ENCODE measurements around the gene MTFP1. TPM values are rescaled to one million over a fixed set of nuclear protein-coding genes. Genes with fewer than 3 reads are reported as not detected.

Gene MTFP1
- total and polyA plus RNA-seq, 10 donors: 9.9 to 36.8 (median 19.9) TPM

DNA sequence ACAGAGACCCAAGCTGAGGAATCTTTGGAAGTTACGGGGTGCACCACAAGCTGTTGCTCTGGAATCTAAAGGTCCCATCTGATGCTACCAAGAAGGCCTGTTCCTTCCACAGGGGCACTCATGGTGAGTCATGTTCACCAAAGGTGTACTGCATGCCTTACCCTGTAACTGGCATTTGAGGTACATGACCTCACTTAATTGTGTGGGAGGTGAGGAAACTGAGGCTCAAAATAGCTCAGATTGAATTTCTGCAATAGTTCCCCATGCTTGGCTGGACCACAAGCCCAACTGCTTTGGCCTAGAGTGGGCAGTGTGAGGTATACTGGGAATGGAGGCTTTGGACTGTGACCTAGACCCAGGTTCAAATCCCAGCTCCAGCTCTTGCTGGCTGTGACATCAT lies 8.2 kb downstream of the MTFP1 start:
- H3K4me3 ChIP-seq: no peak overlapping the region
- 91 to 100% (median 97%) methylated on average over 1 of the region's 1 CpG; no CpG with 5 or more reads in 1 of the 5 donors for WGBS, 5 donors
- H3K4me1 ChIP-seq: peaks cover 0 to 10% (median 0%) of the 10 kb centered on the region in 6 donors
- no peak overlapping the region for H3K27ac ChIP-seq
- TF ChIP-seq POLR2A (IDR thresholded peaks at IDR 0.05) (no peak), CTCF (IDR thresholded peaks at IDR 0.05 in 8 of 11, conservative IDR thresholded peaks at IDR 0.05 in 3 of 11) (no peak), POLR2AphosphoS5 (IDR thresholded peaks at IDR 0.05) (no peak)
- H3K9me3 ChIP-seq: peaks cover 0 to 19% (median 14%) of the 10 kb centered on the region in 8 donors
- peaks cover 0 to 13% (median 4%) of the 10 kb centered on the region in 6 donors for H3K36me3 ChIP-seq
- peaks cover 0 to 9% (median 0%) of the 10 kb centered on the region in 7 donors for H3K27me3 ChIP-seq (replicated peaks in 1 of 7)
- intact Hi-C loops (cut with DNase I; ENCODE audit: low total_unique reads): no loop called here
- no peak for DNase-seq

GRCh38 chr22:30434843-30435242 lies 9.3 kb downstream of the MTFP1 start:
- Histone ChIP-seq H3K9me3 (peaks cover 0 to 19% (median 14%) of the 10 kb centered on the region in 8 donors), H3K36me3 (peaks cover 0 to 3% (median 0%) of the 10 kb centered on the region in 6 donors), H3K4me1 (peaks cover 0 to 10% (median 0%) of the 10 kb centered on the region in 6 donors), H3K27me3 (replicated peaks in 1 of 7) (peaks cover 0 to 20% (median 0%) of the 10 kb centered on the region in 7 donors), H3K27ac (peak overlapping the region; percentile 76 to 93 (median 82)), H3K4me3 (peak overlapping the region in 1 of 8 donors; percentile 50)
- TF ChIP-seq CTCF (IDR thresholded peaks at IDR 0.05 in 8 of 11, conservative IDR thresholded peaks at IDR 0.05 in 3 of 11): no peak
- no peak for TF ChIP-seq POLR2AphosphoS5 (IDR thresholded peaks at IDR 0.05)
- TF ChIP-seq POLR2A (IDR thresholded peaks at IDR 0.05): no peak
- 57 to 100% (median 74%) methylated on average over 1 of the region's 1 CpG; no CpG with 5 or more reads in 1 of the 5 donors for WGBS, 5 donors
- DNase-seq: no peak
- intact Hi-C loops (cut with DNase I; ENCODE audit: low total_unique reads): no loop called here

DNA sequence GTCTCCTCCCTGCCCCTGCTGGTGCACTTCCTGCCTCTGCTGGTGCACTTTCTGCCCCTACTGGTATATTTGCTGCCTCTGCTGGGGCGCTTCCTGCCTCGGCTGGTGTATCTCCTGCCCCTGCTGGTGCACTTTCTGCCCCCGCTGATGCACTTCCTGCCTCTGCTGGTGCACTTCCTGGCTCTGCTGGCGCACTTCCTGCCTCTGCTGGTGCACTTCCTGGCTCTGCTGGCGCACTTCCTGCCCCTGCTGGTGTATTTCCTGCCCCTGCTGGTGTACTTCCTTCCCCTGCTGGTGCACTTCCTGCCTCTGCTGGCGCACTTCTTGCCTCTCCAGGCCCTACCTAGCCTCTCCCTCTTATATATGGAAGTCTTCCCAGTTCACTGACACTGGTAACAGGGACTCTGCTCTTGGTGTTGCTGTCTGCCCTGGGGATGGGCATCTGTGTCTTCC lies 10.1 kb downstream of the MTFP1 start:
- H3K4me3 ChIP-seq: peak overlapping the region in 1 of 8 donors; percentile 50
- DNase-seq: peak; percentile 91
- H3K36me3 ChIP-seq: no peaks in the 10 kb centered on the region
- peak in 1 of 3 donors; percentile 2 for TF ChIP-seq POLR2A (IDR thresholded peaks at IDR 0.05)
- peak in 9 of 11 experiments; percentile 37 to 72 (median 61) for TF ChIP-seq CTCF (IDR thresholded peaks at IDR 0.05 in 8 of 11, conservative IDR thresholded peaks at IDR 0.05 in 3 of 11)
- TF ChIP-seq POLR2AphosphoS5 (IDR thresholded peaks at IDR 0.05): peak; percentile 54 to 84 (median 74)
- peaks cover 0 to 19% (median 14%) of the 10 kb centered on the region in 8 donors for H3K9me3 ChIP-seq
- 35 to 57% (median 38%) methylated on average over 6 of the region's 6 CpGs for WGBS, 5 donors
- intact Hi-C loops (cut with DNase I; ENCODE audit: low total_unique reads): no loop called here
- peaks cover 0 to 28% (median 0%) of the 10 kb centered on the region in 7 donors for H3K27me3 ChIP-seq (replicated peaks in 1 of 7)
- peak overlapping the region; percentile 76 to 93 (median 82) for H3K27ac ChIP-seq
- peaks cover 0 to 10% (median 0%) of the 10 kb centered on the region in 6 donors for H3K4me1 ChIP-seq

DNA sequence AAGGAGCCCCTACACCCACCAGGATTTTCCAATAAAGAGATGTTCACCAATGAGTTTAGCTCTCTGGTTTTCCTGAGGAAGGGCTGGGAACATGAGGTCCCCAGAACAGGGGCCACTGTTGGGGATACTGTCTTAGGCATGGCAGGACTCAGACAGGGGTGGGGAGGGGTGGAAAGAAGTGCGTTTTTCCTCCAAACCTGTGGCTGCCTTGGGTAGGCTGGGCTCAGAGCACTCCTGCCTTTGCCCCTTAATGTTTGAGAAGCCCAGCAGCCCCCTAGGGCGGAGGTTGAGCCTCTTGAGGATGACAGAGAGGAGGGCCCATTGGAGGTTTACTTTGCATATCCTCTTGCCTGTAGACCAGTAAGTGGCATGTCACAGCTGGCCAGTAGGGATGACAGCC lies 10.6 kb downstream of the MTFP1 start:
- H3K27ac ChIP-seq: peak overlapping the region; percentile 76 to 93 (median 82)
- intact Hi-C loops (cut with DNase I; ENCODE audit: low total_unique reads): no loop called here

More for the DNA sequence above, 10.6 kb downstream of the MTFP1 start:
- DNase-seq: no peak
- peaks cover 0 to 10% (median 0%) of the 10 kb centered on the region in 6 donors for H3K4me1 ChIP-seq
- no peaks in the 10 kb centered on the region for H3K36me3 ChIP-seq
- H3K27me3 ChIP-seq (replicated peaks in 1 of 7): peaks cover 0 to 33% (median 0%) of the 10 kb centered on the region in 7 donors
- peak overlapping the region in 1 of 8 donors; percentile 50 for H3K4me3 ChIP-seq
- 86 to 100% (median 95%) methylated on average over 2 of the region's 2 CpGs for WGBS, 5 donors
- peaks cover 0 to 19% (median 14%) of the 10 kb centered on the region in 8 donors for H3K9me3 ChIP-seq
- no peak for TF ChIP-seq POLR2AphosphoS5 (IDR thresholded peaks at IDR 0.05)
- TF ChIP-seq POLR2A (IDR thresholded peaks at IDR 0.05): no peak
- no peak for TF ChIP-seq CTCF (IDR thresholded peaks at IDR 0.05 in 8 of 11, conservative IDR thresholded peaks at IDR 0.05 in 3 of 11)

All from spleen (tissue), 11 donors.